Measurements from ENCODE around the gene CTBP2. TPM values are rescaled to one million over a fixed set of nuclear protein-coding genes. Genes with fewer than 3 reads are reported as not detected.
"Not testable (repeated sequence)": the region's sequence is repeated elsewhere in the genome, so short reads cannot be mapped to it uniquely, and the experiment has no call there.

CTBP2 gene
- total RNA-seq, 4 donors from 2014 or later: 92.4 to 136 (median 125) TPM

DNA sequence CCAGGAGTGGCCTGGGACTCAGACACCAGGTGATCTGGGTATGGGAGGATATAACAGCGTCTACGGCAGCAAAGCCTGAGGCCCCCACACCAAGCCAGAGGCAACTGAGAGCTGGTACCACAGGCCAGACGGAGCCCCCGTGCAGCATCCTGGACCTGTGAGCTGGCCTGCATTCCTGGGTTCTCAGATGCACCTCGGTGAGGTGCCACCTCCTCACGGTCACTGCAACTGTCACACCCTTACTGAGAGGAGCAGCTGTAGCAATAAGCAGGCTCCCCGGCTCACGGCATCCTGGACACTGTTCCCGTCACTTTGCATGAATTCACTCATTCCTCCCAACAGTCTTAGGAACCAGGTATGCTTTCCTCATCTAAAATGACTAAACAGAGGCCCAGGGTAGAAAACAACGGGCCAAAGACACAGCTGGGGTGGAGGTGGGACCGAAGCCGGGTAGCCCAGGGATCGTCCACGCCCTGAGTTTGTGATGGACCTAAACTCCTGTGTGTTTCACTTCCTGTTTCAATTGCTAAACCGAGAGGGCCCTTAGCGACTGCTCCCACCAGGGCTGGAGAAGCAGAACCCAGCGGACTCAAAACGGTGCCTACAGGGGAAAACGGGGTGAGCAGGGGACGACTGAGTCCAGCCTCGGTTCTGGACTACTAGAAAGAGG is 98.7 kb downstream of the CTBP2 start:
- Histone ChIP-seq H3K27me3 (no peaks in the 10 kb centered on the region), H3K9me3 (no peaks in the 10 kb centered on the region), H3K27ac (peak overlapping the region; percentile 49 to 94 (median 88)), H3K4me1 (peaks cover 93 to 100% of the 10 kb centered on the region in 2 donors), H3K4me3 (replicated peaks in 1 of 3) (no peak overlapping the region), H3K36me3 (no peaks in the 10 kb centered on the region)
- 61 to 68% methylated on average over 20 to 21 of the region's 21 CpGs for whole genome bisulfite sequencing, 2 donors
- intact Hi-C loops (cut with DNase I): loop anchor here (5.0 kb wide), 1 partner anchor 76 kb away; no protein-coding TSS in a partner anchor
- no peak for TF ChIP-seq CTCF (IDR thresholded peaks at IDR 0.05)
- TF ChIP-seq POLR2A (IDR thresholded peaks at IDR 0.05): no peak
- DNase-seq: peak in 1 of 2 donors; percentile 20

DNA sequence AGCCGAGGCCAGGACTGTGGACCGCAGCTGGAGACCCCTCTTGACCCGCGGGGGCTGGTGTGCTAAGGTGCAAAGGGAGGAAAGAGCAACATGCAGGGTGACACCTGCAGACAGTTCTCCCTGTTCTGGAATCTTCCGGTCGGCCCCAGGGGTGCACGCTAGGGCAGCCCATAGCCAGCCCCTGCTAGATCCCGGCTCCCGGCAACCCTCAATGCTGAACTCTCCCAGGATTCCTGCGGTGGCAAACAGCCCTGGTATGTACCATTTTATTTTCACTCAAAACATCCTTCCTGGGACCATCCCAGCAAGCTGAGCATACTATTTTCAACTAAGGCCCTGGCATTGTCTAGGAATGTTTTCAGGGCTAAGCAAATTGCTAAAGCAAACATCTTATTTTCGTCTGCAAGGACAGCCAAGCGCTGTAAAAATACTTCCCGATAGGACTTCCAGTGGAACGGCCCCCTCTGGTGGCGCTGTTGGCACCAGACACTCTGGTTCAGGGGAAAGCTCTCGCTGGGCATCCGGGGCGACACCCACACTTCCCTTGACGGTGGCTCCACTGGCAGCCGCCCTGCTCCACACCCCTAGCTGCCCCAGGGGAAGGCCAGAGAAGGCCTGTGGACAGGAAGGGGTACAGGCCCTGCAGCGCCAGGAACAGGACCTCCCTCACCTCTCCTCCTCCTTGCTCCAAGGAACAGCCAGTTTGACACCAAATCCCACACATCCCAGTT is 99.4 kb downstream of the CTBP2 start:
- DNase-seq: peak; percentile 91 to 93
- Histone ChIP-seq H3K36me3 (no peaks in the 10 kb centered on the region), H3K4me3 (replicated peaks in 1 of 3) (no peak overlapping the region), H3K27me3 (no peaks in the 10 kb centered on the region), H3K27ac (peak overlapping the region; percentile 64 to 94 (median 88)), H3K4me1 (peaks cover 93 to 100% of the 10 kb centered on the region in 2 donors), H3K9me3 (no peaks in the 10 kb centered on the region)
- intact Hi-C loops (cut with DNase I): loop anchor here (5.0 kb wide), 1 partner anchor 76 kb away; no protein-coding TSS in a partner anchor
- 6 to 7% methylated on average over 21 of the region's 21 CpGs for WGBS, 2 donors
- TF ChIP-seq POLR2A (IDR thresholded peaks at IDR 0.05) (peak in 1 of 2 donors; percentile 27), CTCF (IDR thresholded peaks at IDR 0.05) (peak; percentile 64 to 91 (median 84))

- H3K4me1 ChIP-seq: peaks cover 93 to 100% of the 10 kb centered on the region in 2 donors
- TF ChIP-seq CTCF (IDR thresholded peaks at IDR 0.05) (no peak), POLR2A (IDR thresholded peaks at IDR 0.05) (no peak)
Measured at GRCh38 chr10:125060482-125060825, 99.9 kb downstream of the CTBP2 start.

DNA sequence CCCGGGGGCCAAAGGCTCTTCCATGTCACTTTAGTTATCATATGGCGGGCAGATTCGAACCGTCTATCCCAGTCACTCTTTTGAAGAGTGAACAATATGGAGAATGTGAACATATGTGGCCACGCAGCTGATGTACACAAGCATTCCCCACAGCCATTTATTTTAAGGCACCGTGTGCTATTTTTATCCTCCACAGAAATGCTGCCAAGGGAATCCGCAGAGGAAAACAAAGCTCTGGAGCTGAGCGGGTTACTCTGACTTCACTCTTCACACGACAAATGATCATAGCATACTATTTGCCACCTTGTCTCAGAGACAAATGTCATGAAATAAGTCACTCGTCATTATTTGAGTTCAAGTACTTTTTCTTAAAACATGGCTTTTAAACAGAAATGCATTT is 100.3 kb downstream of the CTBP2 start:
- Histone ChIP-seq H3K9me3 (no peaks in the 10 kb centered on the region), H3K27me3 (no peaks in the 10 kb centered on the region), H3K36me3 (no peaks in the 10 kb centered on the region), H3K27ac (peak overlapping the region; percentile 64 to 94 (median 88)), H3K4me3 (replicated peaks in 1 of 3) (no peak overlapping the region), H3K4me1 (peaks cover 93 to 100% of the 10 kb centered on the region in 2 donors)
- TF ChIP-seq POLR2A (IDR thresholded peaks at IDR 0.05) (no peak), CTCF (IDR thresholded peaks at IDR 0.05) (no peak)
- intact Hi-C loops (cut with DNase I): loop anchor here (5.0 kb wide), 1 partner anchor 77 kb away; no protein-coding TSS in a partner anchor
- no peak for DNase-seq
- WGBS, 2 donors: 41 to 46% methylated on average over 10 of the region's 10 CpGs

More at GRCh38 chr10:125060482-125060825, 99.9 kb downstream of the CTBP2 start:
- no peaks in the 10 kb centered on the region for H3K9me3 ChIP-seq
- peak; percentile 65 to 73 for DNase-seq
- intact Hi-C loops (cut with DNase I): loop anchor here (5.0 kb wide), 1 partner anchor 77 kb away; no protein-coding TSS in a partner anchor
- no peaks in the 10 kb centered on the region for H3K27me3 ChIP-seq
- no peak overlapping the region for H3K4me3 ChIP-seq (replicated peaks in 1 of 3)
- peak overlapping the region; percentile 64 to 94 (median 88) for H3K27ac ChIP-seq
- 10 to 15% methylated on average over 9 of the region's 9 CpGs for WGBS, 2 donors
- H3K36me3 ChIP-seq: no peaks in the 10 kb centered on the region

GRCh38 chr10:125059348-125059747 is 101.0 kb downstream of the CTBP2 start:
- intact Hi-C loops (cut with DNase I): loop anchor here (5.0 to 10.0 kb wide), 2 partner anchors 103 to 145 kb away; partner anchors contain the start of gene CTBP2
- Histone ChIP-seq H3K4me1 (peaks cover 93 to 100% of the 10 kb centered on the region in 2 donors), H3K27ac (peak overlapping the region; percentile 64 to 94 (median 88))
- not testable (repeated sequence) for H3K4me3 ChIP-seq (replicated peaks in 1 of 3); H3K36me3 ChIP-seq; H3K27me3 ChIP-seq; DNase-seq; H3K9me3 ChIP-seq
- 91 to 94% methylated on average over 8 of the region's 8 CpGs for WGBS, 2 donors

All from thyroid gland (tissue), 4 donors.